Mesendoderm (in vitro differentiated cells): ENCODE results near the gene SDC1.

Source experiments
- DNase-seq: peaks from one replicate; pipeline ENCODE4 v3.0.0; 2013
- H2AK5ac ChIP-seq: 2 replicates; pipeline ENCODE4 v1.6.1; 2013; ENCODE audit warnings: low read length, inconsistent platforms
- H2BK120ac ChIP-seq: 2 replicates; pipeline ENCODE4 v1.6.1; 2013; ENCODE audit warnings: low read depth, mild to moderate bottlenecking, low read length, moderate library complexity, mixed read lengths
- H2BK15ac ChIP-seq: replicated peaks from 2 replicates; pipeline ENCODE4 v1.6.1; 2013; ENCODE audit warnings: low read depth, mild to moderate bottlenecking, moderate library complexity
- H2BK5ac ChIP-seq: 2 replicates; pipeline ENCODE4 v1.6.1; 2013; ENCODE audit warnings: low read length, inconsistent platforms
- H3K18ac ChIP-seq: 2 replicates; pipeline ENCODE4 v1.6.1; 2013; ENCODE audit warnings: mild to moderate bottlenecking, low read length, mixed read lengths
- H3K23ac ChIP-seq: one replicate; pipeline ENCODE4 v1.6.1; 2013; ENCODE audit warnings: low read length
- H3K27ac ChIP-seq: 2 replicates; pipeline ENCODE4 v1.5.1; 2013; ENCODE audit warnings: low read depth, mild to moderate bottlenecking, inconsistent platforms, low read length, moderate library complexity
- H3K27me3 ChIP-seq: 2 replicates; pipeline ENCODE4 v1.6.1; 2013; ENCODE audit warnings: low read length, control low read depth, mild to moderate bottlenecking, inconsistent platforms; ENCODE audit not compliant: insufficient read depth, poor library complexity
- H3K36me3 ChIP-seq: 2 replicates; pipeline ENCODE4 v1.6.1; 2013; ENCODE audit warnings: low read length, inconsistent platforms; ENCODE audit not compliant: control insufficient read depth, insufficient read depth
- H3K4ac ChIP-seq: one replicate; pipeline ENCODE4 v1.6.1; 2013; ENCODE audit warnings: low read depth, mild to moderate bottlenecking, low read length, moderate library complexity
- H3K4me1 ChIP-seq: 2 replicates; pipeline ENCODE4 v1.6.1; 2013; ENCODE audit warnings: low read depth, low read length, inconsistent platforms; ENCODE audit not compliant: control insufficient read depth
- H3K4me2 ChIP-seq: 2 replicates; pipeline ENCODE4 v1.6.1; 2013; ENCODE audit warnings: low read length
- H3K4me3 ChIP-seq: 2 replicates; pipeline ENCODE4 v1.5.1; 2013; ENCODE audit warnings: mild to moderate bottlenecking, low read length
- H3K56ac ChIP-seq: one replicate; pipeline ENCODE4 v1.6.1; 2013; ENCODE audit warnings: low read length
- H3K79me1 ChIP-seq: 2 replicates; pipeline ENCODE4 v1.6.1; 2013; ENCODE audit warnings: low read length, inconsistent platforms
- H3K79me2 ChIP-seq: 2 replicates; pipeline ENCODE4 v1.6.1; 2013; ENCODE audit warnings: mild to moderate bottlenecking, low read length; ENCODE audit not compliant: control insufficient read depth, insufficient read depth
- H3K9ac ChIP-seq: 2 replicates; pipeline ENCODE4 v1.6.1; 2013; ENCODE audit warnings: low read length, inconsistent platforms
- H4K5ac ChIP-seq: one replicate; pipeline ENCODE4 v1.6.1; 2013; ENCODE audit warnings: low read length
- H4K8ac ChIP-seq: one replicate; pipeline ENCODE4 v1.6.1; 2013; ENCODE audit warnings: low read depth, mild to moderate bottlenecking, control low read depth, low read length, moderate library complexity
- WGBS: extraction: QIAGEN DNeasy Blood & Tissue Kit; methylation state at CpG from one replicate; pipeline ENCODE4 v1.1.7; 2013; ENCODE audit warnings: low lambda C conversion rate, missing lambda C conversion rate; ENCODE audit not compliant: insufficient coverage; ENCODE audit errors: extremely low coverage; 5-methylcytosine and 5-hydroxymethylcytosine counted together

The SDC1 gene

GRCh38 chr2:20169796-20170703 lies 54.9 kb downstream of the SDC1 start:
- H3K79me1 ChIP-seq = no peaks in the 10 kb centered on the region
- H4K5ac ChIP-seq = no peak overlapping the region
- no peak overlapping the region for H4K8ac ChIP-seq
- no peak for DNase-seq
- WGBS = no CpG with 5 or more reads among the region's 16 CpGs
- H3K79me2 ChIP-seq = no peaks in the 10 kb centered on the region
- no peaks in the 10 kb centered on the region for H3K4me1 ChIP-seq
- H2BK15ac ChIP-seq = no peak overlapping the region
- no peaks in the 10 kb centered on the region for H3K36me3 ChIP-seq
- H3K18ac ChIP-seq = no peak overlapping the region
- no peaks in the 10 kb centered on the region for H3K27me3 ChIP-seq
- no peak overlapping the region for H2AK5ac ChIP-seq
- H3K4ac ChIP-seq = no peak overlapping the region
- H3K4me2 ChIP-seq = no peak overlapping the region
- H3K4me3 ChIP-seq = no peak overlapping the region
- H2BK5ac ChIP-seq = no peak overlapping the region
- no peak overlapping the region for H2BK120ac ChIP-seq
- H3K9ac ChIP-seq = no peak overlapping the region
- H3K56ac ChIP-seq = peak overlapping the region; percentile 10
- no peak overlapping the region for H3K27ac ChIP-seq
- no peak overlapping the region for H3K23ac ChIP-seq

GRCh38 chr2:20168727-20169696 lies 55.9 kb downstream of the SDC1 start:
- Histone ChIP-seq H3K23ac (no peak overlapping the region), H3K9ac (no peak overlapping the region)
- no peak for DNase-seq

GRCh38 chr2:20168048-20168726 lies 56.7 kb downstream of the SDC1 start:
- H3K4me1 ChIP-seq = no peaks in the 10 kb centered on the region
- DNase-seq = no peak
- H2BK120ac ChIP-seq = no peak overlapping the region
- H3K27me3 ChIP-seq = no peaks in the 10 kb centered on the region
- H3K9ac ChIP-seq = no peak overlapping the region
- no peaks in the 10 kb centered on the region for H3K36me3 ChIP-seq
- H3K4ac ChIP-seq = no peak overlapping the region
- no peak overlapping the region for H4K5ac ChIP-seq
- H3K23ac ChIP-seq = no peak overlapping the region
- no peak overlapping the region for H2AK5ac ChIP-seq
- H2BK5ac ChIP-seq = no peak overlapping the region
- no peak overlapping the region for H4K8ac ChIP-seq
- H3K27ac ChIP-seq = no peak overlapping the region
- no peak overlapping the region for H2BK15ac ChIP-seq
- H3K56ac ChIP-seq = no peak overlapping the region
- no peak overlapping the region for H3K4me2 ChIP-seq
- H3K18ac ChIP-seq = no peak overlapping the region
- WGBS = no CpG with 5 or more reads among the region's 17 CpGs
- H3K79me1 ChIP-seq = no peaks in the 10 kb centered on the region
- H3K4me3 ChIP-seq = no peak overlapping the region
- no peaks in the 10 kb centered on the region for H3K79me2 ChIP-seq

More at GRCh38 chr2:20168727-20169696, 55.9 kb downstream of the SDC1 start:
- Histone ChIP-seq H3K56ac (no peak overlapping the region), H2AK5ac (no peak overlapping the region), H3K36me3 (no peaks in the 10 kb centered on the region), H4K8ac (no peak overlapping the region), H3K27ac (no peak overlapping the region), H3K4me3 (no peak overlapping the region), H3K79me1 (no peaks in the 10 kb centered on the region), H2BK5ac (no peak overlapping the region), H2BK15ac (no peak overlapping the region), H3K27me3 (no peaks in the 10 kb centered on the region), H3K79me2 (no peaks in the 10 kb centered on the region), H3K18ac (no peak overlapping the region), H3K4me1 (no peaks in the 10 kb centered on the region), H2BK120ac (no peak overlapping the region), H3K4ac (no peak overlapping the region), H4K5ac (no peak overlapping the region), H3K4me2 (no peak overlapping the region)
- no CpG with 5 or more reads among the region's 26 CpGs for WGBS

- Histone ChIP-seq H2BK120ac (no peak overlapping the region), H4K5ac (no peak overlapping the region), H3K18ac (no peak overlapping the region), H3K79me2 (no peaks in the 10 kb centered on the region), H3K23ac (no peak overlapping the region), H3K79me1 (no peaks in the 10 kb centered on the region), H3K27ac (no peak overlapping the region), H3K4me2 (no peak overlapping the region), H3K27me3 (no peaks in the 10 kb centered on the region), H3K9ac (no peak overlapping the region), H3K4me1 (no peaks in the 10 kb centered on the region), H2BK5ac (no peak overlapping the region), H4K8ac (no peak overlapping the region), H2BK15ac (no peak overlapping the region), H3K4me3 (no peak overlapping the region), H3K4ac (no peak overlapping the region), H3K56ac (no peak overlapping the region), H2AK5ac (no peak overlapping the region), H3K36me3 (no peaks in the 10 kb centered on the region)
- no CpG with 5 or more reads among the region's 4 CpGs for WGBS
- DNase-seq = no peak
Observed at GRCh38 chr2:20167356-20167755, 57.6 kb downstream of the SDC1 start.

- no peak overlapping the region for H3K27ac ChIP-seq
- H3K4me1 ChIP-seq = no peaks in the 10 kb centered on the region
- H4K5ac ChIP-seq = no peak overlapping the region
- no peak overlapping the region for H3K4me2 ChIP-seq
- no peak overlapping the region for H3K4me3 ChIP-seq
- H4K8ac ChIP-seq = no peak overlapping the region
- no peak overlapping the region for H2BK120ac ChIP-seq
- no peaks in the 10 kb centered on the region for H3K79me2 ChIP-seq
- WGBS = 100% methylated on average over 5 of the region's 9 CpGs
- H3K9ac ChIP-seq = no peak overlapping the region
- H3K56ac ChIP-seq = no peak overlapping the region
- H2AK5ac ChIP-seq = no peak overlapping the region
- no peak for DNase-seq
- H3K27me3 ChIP-seq = no peaks in the 10 kb centered on the region
- no peak overlapping the region for H3K23ac ChIP-seq
- H3K18ac ChIP-seq = no peak overlapping the region
- H3K4ac ChIP-seq = no peak overlapping the region
- H3K36me3 ChIP-seq = no peaks in the 10 kb centered on the region
- H2BK5ac ChIP-seq = no peak overlapping the region
- H3K79me1 ChIP-seq = no peaks in the 10 kb centered on the region
- no peak overlapping the region for H2BK15ac ChIP-seq
Observed at GRCh38 chr2:20165677-20166509, 59.0 kb downstream of the SDC1 start.
